Psoas muscle (tissue), 8 donors: ENCODE data around the gene BANF2. TPM values are rescaled to one million over a fixed set of nuclear protein-coding genes. Genes with fewer than 3 reads are reported as not detected.

Experiments
- ATAC-seq, 4 donors: fragments of 200-7000 bp; cut with Tn5 transposase; one replicate each; pipeline ENCODE4 v1.9.1; 2020; ENCODE audit warnings: moderate library complexity in 3 of 4, mild to moderate bottlenecking in 2 of 4
- DNase-seq, 2 donors: peaks; one replicate each; pipeline ENCODE4 v3.0.0-alpha.2; 2020
- H3K27ac ChIP-seq: fragments of 200-600 bp; one replicate; pipeline ENCODE4 v1.8.0; 2022
- H3K27me3 ChIP-seq, 3 donors: fragments of 200-600 bp in 1 of 3; one replicate each; pipeline versions ENCODE4 v1.6.1 to v1.8.0; 2013 to 2022; ENCODE audit warnings: low read length in 2 of 3, mild to moderate bottlenecking in 2 of 3, moderate library complexity in 1 of 3; ENCODE audit not compliant: insufficient read depth in 3 of 3
- H3K36me3 ChIP-seq, 2 donors: fragments of 200-600 bp in 1 of 2; one replicate each; pipeline versions ENCODE4 v1.6.1 to v1.8.0; 2013 to 2022; ENCODE audit warnings: low read depth in 1 of 2, mild to moderate bottlenecking in 1 of 2, moderate library complexity in 1 of 2; ENCODE audit not compliant: insufficient read depth in 1 of 2
- H3K4me1 ChIP-seq: fragments of 200-600 bp; one replicate; pipeline ENCODE4 v1.8.0; 2022
- H3K4me3 ChIP-seq: fragments of 200-600 bp; one replicate; pipeline ENCODE4 v1.8.0; 2022; ENCODE audit warnings: mild to moderate bottlenecking
- H3K9me3 ChIP-seq: fragments of 200-600 bp; one replicate; pipeline ENCODE4 v1.8.0; 2022
- WGBS, 3 donors: extraction: QIAGEN DNeasy Blood & Tissue Kit; methylation state at CpG; one replicate each; pipeline versions ENCODE4 v1.1.6 to v1.1.7; 2013; 5-methylcytosine and 5-hydroxymethylcytosine counted together
- intact Hi-C, 2 donors: fragments of 100-400 bp; cut with DNase I; formaldehyde crosslinking; loops; one replicate each; pipeline versions ENCODE4 v1.11.0 to v1.14.2; 2022
- polyA plus RNA-seq, 3 donors: library from polyadenylated mRNA; stranded (reverse); fragments of 200-250 nt; gene quantifications; one replicate each; pipeline ENCODE4 v1.2.3, GENCODE V29; 2013
- total RNA-seq, 4 donors: library from RNA; stranded (reverse); fragmentation: NEBNext Ultra II Directional in 2 of 4; extraction: Animal tissue kit (Norgen Biotek cat#: 25700) in 2 of 4; gene quantifications; one replicate each; pipeline versions ENCODE4 v1.2.1 to v1.2.4, GENCODE V29; 2021 to 2023
- TF ChIP-seq, protein P1 (sequence below): fragments of 200-600 bp; IDR thresholded peaks from one replicate; pipeline ENCODE4 v1.8.0; 2022; ENCODE audit warnings: antibody characterized with exemption
- donor health status: healthy with polysubstance abuse.
- donor health status: DM: no; HTN: no; CAD: no; lungs with moderate emphysema.
- donor health status: Bipolar disorder and iron deficiency.
- donor health status: healthy.
- donor health status: DM: yes; HTN: yes; CAD: no.
- donor health status: DM: no; HTN: no; CAD: no.
- donor health status: DM: no; HTN: no; CAD: no.
- donor health status: DM: yes; HTN: yes; CAD: no.

Gene BANF2
- total and polyA plus RNA-seq, 7 donors, result not detected

DNA sequence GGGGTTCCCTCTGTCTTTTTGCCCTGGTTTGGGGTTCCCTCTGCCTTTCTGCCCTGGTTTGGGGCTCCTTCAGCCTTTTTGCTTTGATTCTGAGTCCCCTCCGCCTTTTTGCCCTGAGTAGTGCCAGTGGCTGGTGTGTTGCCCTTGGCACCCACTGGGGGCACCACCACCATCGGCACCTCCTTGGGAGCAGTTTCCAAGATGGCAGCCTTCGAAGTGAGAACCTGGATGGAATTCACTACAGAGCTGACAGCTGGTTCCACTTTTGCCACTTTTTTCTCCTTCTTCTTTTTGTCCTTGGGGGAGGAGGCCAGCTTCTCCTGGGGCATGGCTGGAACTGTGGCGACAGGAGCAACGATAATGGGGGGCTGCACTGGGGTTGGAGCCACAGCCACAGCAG is 40.0 kb upstream of the BANF2 start:
- H3K9me3 ChIP-seq, result no peaks in the 10 kb centered on the region
- no peak for DNase-seq
- ATAC-seq, result no peak
- TF ChIP-seq, protein P1, sequence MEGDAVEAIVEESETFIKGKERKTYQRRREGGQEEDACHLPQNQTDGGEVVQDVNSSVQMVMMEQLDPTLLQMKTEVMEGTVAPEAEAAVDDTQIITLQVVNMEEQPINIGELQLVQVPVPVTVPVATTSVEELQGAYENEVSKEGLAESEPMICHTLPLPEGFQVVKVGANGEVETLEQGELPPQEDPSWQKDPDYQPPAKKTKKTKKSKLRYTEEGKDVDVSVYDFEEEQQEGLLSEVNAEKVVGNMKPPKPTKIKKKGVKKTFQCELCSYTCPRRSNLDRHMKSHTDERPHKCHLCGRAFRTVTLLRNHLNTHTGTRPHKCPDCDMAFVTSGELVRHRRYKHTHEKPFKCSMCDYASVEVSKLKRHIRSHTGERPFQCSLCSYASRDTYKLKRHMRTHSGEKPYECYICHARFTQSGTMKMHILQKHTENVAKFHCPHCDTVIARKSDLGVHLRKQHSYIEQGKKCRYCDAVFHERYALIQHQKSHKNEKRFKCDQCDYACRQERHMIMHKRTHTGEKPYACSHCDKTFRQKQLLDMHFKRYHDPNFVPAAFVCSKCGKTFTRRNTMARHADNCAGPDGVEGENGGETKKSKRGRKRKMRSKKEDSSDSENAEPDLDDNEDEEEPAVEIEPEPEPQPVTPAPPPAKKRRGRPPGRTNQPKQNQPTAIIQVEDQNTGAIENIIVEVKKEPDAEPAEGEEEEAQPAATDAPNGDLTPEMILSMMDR, result no peak
- intact Hi-C loops, result no loop called here
- no peaks in the 10 kb centered on the region for H3K27me3 ChIP-seq
- no peak overlapping the region for H3K4me3 ChIP-seq
- peaks cover 0 to 13% of the 10 kb centered on the region in 2 donors for H3K36me3 ChIP-seq
- no peak overlapping the region for H3K27ac ChIP-seq
- peaks cover 11% of the 10 kb centered on the region for H3K4me1 ChIP-seq
- 96 to 99% (median 97%) methylated on average over 5 of the region's 5 CpGs for WGBS, 3 donors

DNA sequence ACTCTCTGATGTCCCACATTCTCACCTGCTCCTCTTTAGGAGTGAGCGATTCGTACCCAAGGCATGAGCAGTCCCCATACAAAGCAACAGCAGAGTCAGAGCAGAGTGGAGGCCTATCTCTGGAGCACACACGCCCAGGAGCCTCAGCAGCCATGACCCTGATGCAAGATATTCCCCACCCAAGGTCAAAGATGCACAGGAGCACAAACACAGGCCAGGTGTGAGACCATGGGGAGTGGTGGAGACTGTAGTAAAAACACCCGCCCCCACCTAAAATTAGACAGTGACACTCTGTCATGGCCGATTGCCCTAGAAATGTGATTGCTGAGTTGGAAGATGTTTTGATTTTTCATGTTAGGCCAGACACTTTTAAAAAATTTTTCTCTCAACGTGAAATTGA is 39.1 kb upstream of the BANF2 start:
- intact Hi-C loops, result no loop called here
- H3K27ac ChIP-seq, result no peak overlapping the region
- DNase-seq, result no peak
- peaks cover 11% of the 10 kb centered on the region for H3K4me1 ChIP-seq
- H3K27me3 ChIP-seq, result no peaks in the 10 kb centered on the region
- peaks cover 0 to 13% of the 10 kb centered on the region in 2 donors for H3K36me3 ChIP-seq
- TF ChIP-seq, protein P1, result no peak
- 59 to 85% (median 68%) methylated on average over 6 of the region's 6 CpGs for WGBS, 3 donors
- ATAC-seq, result peak in 3 of 4 donors; percentile 20 to 41 (median 20)
- no peak overlapping the region for H3K4me3 ChIP-seq
- H3K9me3 ChIP-seq, result no peaks in the 10 kb centered on the region

DNA sequence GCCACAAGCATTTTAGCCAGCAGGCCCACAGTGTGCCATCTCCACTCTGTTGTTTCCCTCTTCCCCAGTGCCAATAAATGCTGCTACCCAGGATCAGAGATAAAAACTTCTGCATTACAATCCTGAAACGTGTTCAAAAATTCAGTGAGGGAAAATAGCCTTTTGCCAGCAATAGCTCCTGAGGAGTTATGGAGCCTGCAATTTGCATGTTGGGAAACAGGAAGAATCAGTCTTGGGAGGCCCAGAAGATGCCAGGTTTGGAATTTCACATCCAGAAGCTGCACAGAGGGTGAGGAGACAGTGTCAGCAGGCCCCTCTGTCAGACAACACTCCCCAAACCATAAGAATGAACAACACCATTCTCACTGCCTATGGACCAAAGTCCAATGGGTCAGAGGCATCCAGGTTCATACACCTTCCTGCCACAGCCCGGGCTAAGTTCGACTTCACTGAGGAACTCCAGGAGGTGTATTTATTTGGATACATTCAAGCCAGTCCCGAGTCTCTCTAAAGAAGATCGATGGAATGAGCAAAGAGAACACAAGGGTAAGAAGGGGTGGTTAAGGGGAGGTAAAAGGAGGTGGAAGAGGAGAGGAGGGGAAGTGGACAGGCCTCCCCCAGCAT is 38.5 kb upstream of the BANF2 start:
- ATAC-seq (peak in 1 of 4 donors; percentile 21), DNase-seq (no peak)
- Histone ChIP-seq H3K27me3 (no peaks in the 10 kb centered on the region), H3K4me1 (peaks cover 17% of the 10 kb centered on the region), H3K4me3 (no peak overlapping the region), H3K36me3 (peaks cover 0 to 13% of the 10 kb centered on the region in 2 donors), H3K27ac (no peak overlapping the region), H3K9me3 (no peaks in the 10 kb centered on the region)
- intact Hi-C loops, result no loop called here
- WGBS, 3 donors, result 67 to 77% (median 73%) methylated on average over 5 of the region's 5 CpGs
- TF ChIP-seq, protein P1, result no peak

DNA sequence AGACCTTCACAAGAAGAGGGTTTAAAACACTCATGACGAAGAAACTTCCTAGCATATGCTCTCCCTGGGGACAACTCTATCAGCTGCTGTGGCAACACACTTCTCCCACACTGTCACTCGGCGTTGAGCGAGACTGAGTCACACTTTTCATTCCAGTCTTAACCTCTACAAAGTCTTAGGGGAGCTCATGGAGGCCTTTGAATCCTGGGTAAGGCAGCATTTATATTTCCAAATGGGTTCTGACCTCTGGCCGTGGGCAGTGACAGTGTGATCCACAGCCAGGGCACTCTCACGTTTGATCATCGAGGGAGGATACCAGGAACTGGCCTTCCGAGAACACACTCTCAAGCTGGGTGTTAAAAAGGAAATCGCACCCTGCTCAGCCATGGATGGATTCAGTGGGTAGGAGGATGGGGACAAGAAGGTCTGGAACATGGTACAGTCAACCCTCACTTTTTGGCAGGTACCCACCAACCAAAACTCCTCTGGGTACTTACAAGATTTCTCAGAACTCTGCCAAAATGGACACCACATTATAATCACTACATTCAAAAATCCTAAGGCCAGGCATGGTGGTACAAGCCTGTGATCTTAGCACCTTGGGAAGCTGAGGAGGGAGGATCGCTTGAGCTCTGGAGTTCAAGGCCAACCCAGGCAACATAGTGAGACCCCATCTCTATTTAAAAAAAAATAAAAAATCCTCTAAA is 37.3 kb upstream of the BANF2 start:
- Histone ChIP-seq H3K4me3 (no peak overlapping the region), H3K27ac (peak overlapping the region; percentile 14), H3K9me3 (no peaks in the 10 kb centered on the region), H3K36me3 (peaks cover 0 to 13% of the 10 kb centered on the region in 2 donors), H3K27me3 (no peaks in the 10 kb centered on the region), H3K4me1 (peaks cover 8% of the 10 kb centered on the region)
- ATAC-seq (peak; percentile 41 to 80 (median 74)), DNase-seq (peak in 1 of 2 donors; percentile 62)
- intact Hi-C loops, result no loop called here
- 46 to 59% (median 52%) methylated on average over 10 of the region's 10 CpGs for WGBS, 3 donors
- TF ChIP-seq, protein P1, result no peak
